ENCODE results near the gene TANGO6. TPM values are rescaled to one million over a fixed set of nuclear protein-coding genes. Genes with fewer than 3 reads are reported as not detected.

TANGO6 gene
- total RNA-seq, 4 donors from 2014 or later, result 18.4 to 36.0 (median 23.3) TPM

DNA sequence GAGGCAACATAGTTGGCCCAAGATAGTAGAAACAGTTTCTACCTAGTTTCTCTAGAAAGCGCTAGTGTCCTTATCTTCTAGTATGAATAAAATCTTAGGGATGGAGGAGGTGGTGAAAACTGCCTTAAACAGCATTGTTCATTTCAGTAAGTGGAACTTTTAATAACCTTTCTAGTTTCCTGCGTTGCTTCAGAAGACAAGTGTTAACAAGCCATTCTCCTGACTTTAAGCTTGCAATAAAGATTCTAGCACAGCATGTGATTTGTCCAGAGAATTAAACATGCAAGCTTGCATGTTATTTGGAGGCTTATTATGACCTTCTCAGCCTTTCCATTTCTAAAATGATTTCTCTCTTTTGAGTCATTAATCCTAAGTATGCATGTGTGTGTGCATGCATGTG, 72.3 kb downstream of the TANGO6 start:
- DNase-seq (ENCODE audit: low spot score in 2 of 2), result no peak
- H3K27me3 ChIP-seq, result no peaks in the 10 kb centered on the region
- peaks cover 0 to 79% (median 5%) of the 10 kb centered on the region in 3 donors for H3K36me3 ChIP-seq
- no peak overlapping the region for H3K27ac ChIP-seq
- no peaks in the 10 kb centered on the region for H3K9me3 ChIP-seq
- WGBS, 2 donors, result 82 to 88% methylated on average over 2 of the region's 2 CpGs
- no peaks in the 10 kb centered on the region for H3K4me1 ChIP-seq
- no peak overlapping the region for H3K4me3 ChIP-seq
- TF ChIP-seq EP300 (IDR thresholded peaks at IDR 0.05), result no peak
- TF ChIP-seq, protein P1, sequence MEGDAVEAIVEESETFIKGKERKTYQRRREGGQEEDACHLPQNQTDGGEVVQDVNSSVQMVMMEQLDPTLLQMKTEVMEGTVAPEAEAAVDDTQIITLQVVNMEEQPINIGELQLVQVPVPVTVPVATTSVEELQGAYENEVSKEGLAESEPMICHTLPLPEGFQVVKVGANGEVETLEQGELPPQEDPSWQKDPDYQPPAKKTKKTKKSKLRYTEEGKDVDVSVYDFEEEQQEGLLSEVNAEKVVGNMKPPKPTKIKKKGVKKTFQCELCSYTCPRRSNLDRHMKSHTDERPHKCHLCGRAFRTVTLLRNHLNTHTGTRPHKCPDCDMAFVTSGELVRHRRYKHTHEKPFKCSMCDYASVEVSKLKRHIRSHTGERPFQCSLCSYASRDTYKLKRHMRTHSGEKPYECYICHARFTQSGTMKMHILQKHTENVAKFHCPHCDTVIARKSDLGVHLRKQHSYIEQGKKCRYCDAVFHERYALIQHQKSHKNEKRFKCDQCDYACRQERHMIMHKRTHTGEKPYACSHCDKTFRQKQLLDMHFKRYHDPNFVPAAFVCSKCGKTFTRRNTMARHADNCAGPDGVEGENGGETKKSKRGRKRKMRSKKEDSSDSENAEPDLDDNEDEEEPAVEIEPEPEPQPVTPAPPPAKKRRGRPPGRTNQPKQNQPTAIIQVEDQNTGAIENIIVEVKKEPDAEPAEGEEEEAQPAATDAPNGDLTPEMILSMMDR (IDR thresholded peaks at IDR 0.05), result no peak
- no peak for TF ChIP-seq POLR2A (IDR thresholded peaks at IDR 0.05)

DNA sequence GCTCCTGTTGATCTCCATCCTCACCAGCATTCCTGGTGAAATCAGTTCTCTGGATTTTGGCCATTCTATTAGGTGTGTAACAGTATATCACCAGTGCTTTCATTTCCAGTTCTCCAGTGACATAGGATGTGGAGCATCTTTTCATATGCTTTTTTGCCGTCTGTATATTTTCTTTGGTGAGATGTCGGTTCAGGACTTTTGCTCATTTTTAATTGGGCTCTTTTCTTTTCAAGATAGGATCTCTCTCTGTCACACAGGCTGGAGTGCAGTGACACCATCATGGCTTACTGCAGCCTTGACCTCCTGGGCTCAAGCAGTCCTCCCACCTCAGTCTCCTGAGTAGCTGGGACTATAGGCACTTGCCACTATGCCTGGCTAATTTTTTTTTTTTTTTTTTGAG, 74.2 kb downstream of the TANGO6 start:
- Histone ChIP-seq H3K27me3 (no peaks in the 10 kb centered on the region), H3K4me1 (no peaks in the 10 kb centered on the region), H3K27ac (no peak overlapping the region), H3K36me3 (peaks cover 0 to 75% (median 3%) of the 10 kb centered on the region in 3 donors), H3K4me3 (no peak overlapping the region), H3K9me3 (no peaks in the 10 kb centered on the region)
- TF ChIP-seq, protein P1 (IDR thresholded peaks at IDR 0.05), result no peak
- TF ChIP-seq POLR2A (IDR thresholded peaks at IDR 0.05), result no peak
- no peak for TF ChIP-seq EP300 (IDR thresholded peaks at IDR 0.05)
- no peak for DNase-seq (ENCODE audit: low spot score in 2 of 2)
- 92 to 96% methylated on average over 2 of the region's 2 CpGs for WGBS, 2 donors

DNA sequence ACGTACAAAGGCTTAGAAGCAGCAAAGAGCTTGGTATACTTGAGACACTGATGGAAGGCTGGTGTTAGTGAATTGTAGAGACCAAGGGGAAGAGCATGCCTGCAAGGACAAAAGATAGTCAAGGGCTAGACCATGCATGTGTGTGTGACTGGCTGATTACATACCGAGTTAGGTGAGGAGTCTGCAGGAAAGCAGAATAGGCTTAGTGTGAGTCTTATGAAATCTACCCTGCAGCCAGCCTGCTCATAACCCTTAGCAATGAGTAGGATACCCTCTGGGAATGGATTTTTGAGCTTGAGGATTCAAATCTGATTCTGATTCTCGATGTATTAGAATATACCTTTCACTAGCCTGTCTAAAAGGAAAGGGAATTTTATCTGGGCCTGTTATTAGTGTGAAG, 77.0 kb downstream of the TANGO6 start:
- WGBS, 2 donors, result 94% methylated on average over 3 of the region's 3 CpGs
- Histone ChIP-seq H3K36me3 (peaks cover 0 to 73% (median 3%) of the 10 kb centered on the region in 3 donors), H3K4me3 (no peak overlapping the region), H3K9me3 (no peaks in the 10 kb centered on the region), H3K27me3 (no peaks in the 10 kb centered on the region), H3K4me1 (no peaks in the 10 kb centered on the region), H3K27ac (no peak overlapping the region)
- no peak for DNase-seq (ENCODE audit: low spot score in 2 of 2)
- TF ChIP-seq EP300 (IDR thresholded peaks at IDR 0.05) (no peak), POLR2A (IDR thresholded peaks at IDR 0.05) (no peak)
- TF ChIP-seq, protein P1 (IDR thresholded peaks at IDR 0.05), result no peak

DNA sequence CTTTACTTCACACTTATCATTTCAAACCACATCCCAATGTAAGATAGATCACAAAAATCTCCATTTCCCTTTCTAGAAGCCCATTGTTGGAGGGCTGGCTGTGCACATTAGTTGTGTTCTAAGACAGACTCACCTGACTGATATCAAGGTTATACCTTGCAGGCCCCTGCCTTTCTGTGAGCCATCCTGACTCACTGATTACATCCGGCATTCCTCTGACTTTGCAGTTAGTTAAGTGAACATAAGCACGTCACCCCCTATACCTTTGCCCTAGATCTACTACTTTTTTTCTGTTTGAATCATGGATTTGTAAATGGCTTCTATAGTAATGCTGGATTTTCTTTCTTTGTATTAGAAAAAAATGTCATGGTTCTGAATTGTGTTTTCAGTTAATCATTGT, 78.3 kb downstream of the TANGO6 start:
- TF ChIP-seq, protein P1 (IDR thresholded peaks at IDR 0.05), result no peak
- TF ChIP-seq EP300 (IDR thresholded peaks at IDR 0.05), result no peak
- peaks cover 0 to 68% (median 3%) of the 10 kb centered on the region in 3 donors for H3K36me3 ChIP-seq
- no peak overlapping the region for H3K4me3 ChIP-seq
- WGBS, 2 donors, result 89 to 97% methylated on average over 2 of the region's 2 CpGs
- H3K4me1 ChIP-seq, result no peaks in the 10 kb centered on the region
- no peaks in the 10 kb centered on the region for H3K27me3 ChIP-seq
- no peak overlapping the region for H3K27ac ChIP-seq
- no peak for DNase-seq (ENCODE audit: low spot score in 2 of 2)
- H3K9me3 ChIP-seq, result no peaks in the 10 kb centered on the region

DNA sequence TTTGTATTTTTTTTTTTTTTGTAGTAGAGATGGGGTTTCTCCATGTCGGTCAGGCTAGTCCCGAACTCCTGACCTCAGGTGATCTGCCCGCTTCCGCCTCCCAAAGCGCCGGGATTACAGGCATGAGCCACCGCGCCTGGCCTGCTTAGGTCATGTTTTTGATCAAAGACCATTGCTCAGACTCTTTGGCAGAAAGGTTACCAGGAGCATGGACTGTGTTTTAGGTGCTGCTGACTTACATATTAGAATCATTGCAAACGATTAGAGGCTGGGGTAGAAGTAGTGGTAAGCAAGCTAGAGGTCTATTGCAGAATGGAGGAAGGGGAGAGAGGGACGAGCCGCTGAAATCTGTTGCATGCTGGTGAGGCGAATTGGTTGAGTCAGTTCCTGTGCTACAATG, 79.8 kb downstream of the TANGO6 start:
- Histone ChIP-seq H3K27ac (no peak overlapping the region), H3K9me3 (no peaks in the 10 kb centered on the region), H3K27me3 (no peaks in the 10 kb centered on the region), H3K36me3 (peaks cover 3 to 69% (median 9%) of the 10 kb centered on the region in 3 donors), H3K4me3 (no peak overlapping the region), H3K4me1 (no peaks in the 10 kb centered on the region)
- TF ChIP-seq, protein P1 (IDR thresholded peaks at IDR 0.05), result no peak
- TF ChIP-seq POLR2A (IDR thresholded peaks at IDR 0.05) (no peak), EP300 (IDR thresholded peaks at IDR 0.05) (no peak)
- WGBS, 2 donors, result 90% methylated on average over 12 of the region's 12 CpGs
- no peak for DNase-seq (ENCODE audit: low spot score in 2 of 2)

Measured in tibial nerve (tissue), 4 donors.